OCI-LY3 (cell line): ENCODE measurements around the gene SLC16A7.

Source experiments
- H2AFZ ChIP-seq: fragments of 200-600, 300-600 bp; shearing (Covaris generic); 2 replicates; pipeline ENCODE4 v1.6.0; 2014; ENCODE audit warnings: antibody characterized with exemption, low read depth, low read length
- H3K27ac ChIP-seq: fragments of 200-600, 300-600 bp; sonication (generic); 2 replicates; pipeline ENCODE4 v1.5.1; 2014; ENCODE audit warnings: mild to moderate bottlenecking, low read length, moderate library complexity, mixed read lengths
- H3K27me3 ChIP-seq: fragments of 200-600, 300-600 bp; sonication (generic); 2 replicates; pipeline ENCODE4 v1.6.1; 2014; ENCODE audit warnings: low read depth, low read length, mixed read lengths
- H3K36me3 ChIP-seq: fragments of 200-600, 300-600 bp; sonication (generic); replicated peaks from 2 replicates; pipeline ENCODE3; 2014; ENCODE audit warnings: low read depth, low read length, mixed read lengths
- H3K4me1 ChIP-seq: fragments of 300-600, 200-600 bp; sonication (generic); 2 replicates; pipeline ENCODE4 v1.6.1; 2014; ENCODE audit warnings: low read length, mixed read lengths
- H3K4me2 ChIP-seq: fragments of 200-600, 300-600 bp; sonication (generic); 2 replicates; pipeline ENCODE4 v1.6.1; 2014; ENCODE audit warnings: low read length, mixed read lengths
- H3K4me3 ChIP-seq: fragments of 300-600, 200-600 bp; sonication (generic); 2 replicates; pipeline ENCODE4 v1.5.1; 2014; ENCODE audit warnings: antibody characterized with exemption, mild to moderate bottlenecking, low read length, moderate library complexity
- H3K79me2 ChIP-seq: fragments of 300-600, 200-600 bp; shearing (Covaris generic); 2 replicates; pipeline ENCODE4 v1.6.1; 2014; ENCODE audit warnings: mild to moderate bottlenecking, low read length, mixed read lengths
- H3K9ac ChIP-seq: fragments of 300-600, 200-600 bp; shearing (Covaris generic); 2 replicates; pipeline ENCODE4 v1.6.0; 2014; ENCODE audit warnings: mild to moderate bottlenecking, low read length, moderate library complexity
- H3K9me3 ChIP-seq: fragments of 200-600, 300-600 bp; shearing (Covaris generic); 2 replicates; pipeline ENCODE4 v1.6.1; 2014; ENCODE audit warnings: low read length, mixed read lengths; ENCODE audit not compliant: insufficient read depth
- H4K20me1 ChIP-seq: fragments of 200-600, 300-600 bp; sonication (generic); 2 replicates; pipeline ENCODE4 v1.6.1; 2016; ENCODE audit warnings: low read length, mixed read lengths; ENCODE audit not compliant: insufficient read depth
- EZH2phosphoT487 ChIP-seq: fragments of 200-600 bp; shearing (Covaris generic); IDR thresholded peaks from 2 replicates; pipeline ENCODE4 v1.6.1; 2018; ENCODE audit warnings: antibody characterized with exemption, mixed run types, low read depth
- TF ChIP-seq, protein P1 (sequence below): fragments of 200-600, 300-600 bp; sonication (generic); IDR thresholded peaks from 2 replicates; pipeline ENCODE4 v1.5.1; 2014; ENCODE audit warnings: antibody characterized with exemption, low read length, low read depth

Gene SLC16A7

GRCh38 chr12:59723520-59723919, 127.7 kb downstream of the SLC16A7 start:
- TF ChIP-seq, protein P1, sequence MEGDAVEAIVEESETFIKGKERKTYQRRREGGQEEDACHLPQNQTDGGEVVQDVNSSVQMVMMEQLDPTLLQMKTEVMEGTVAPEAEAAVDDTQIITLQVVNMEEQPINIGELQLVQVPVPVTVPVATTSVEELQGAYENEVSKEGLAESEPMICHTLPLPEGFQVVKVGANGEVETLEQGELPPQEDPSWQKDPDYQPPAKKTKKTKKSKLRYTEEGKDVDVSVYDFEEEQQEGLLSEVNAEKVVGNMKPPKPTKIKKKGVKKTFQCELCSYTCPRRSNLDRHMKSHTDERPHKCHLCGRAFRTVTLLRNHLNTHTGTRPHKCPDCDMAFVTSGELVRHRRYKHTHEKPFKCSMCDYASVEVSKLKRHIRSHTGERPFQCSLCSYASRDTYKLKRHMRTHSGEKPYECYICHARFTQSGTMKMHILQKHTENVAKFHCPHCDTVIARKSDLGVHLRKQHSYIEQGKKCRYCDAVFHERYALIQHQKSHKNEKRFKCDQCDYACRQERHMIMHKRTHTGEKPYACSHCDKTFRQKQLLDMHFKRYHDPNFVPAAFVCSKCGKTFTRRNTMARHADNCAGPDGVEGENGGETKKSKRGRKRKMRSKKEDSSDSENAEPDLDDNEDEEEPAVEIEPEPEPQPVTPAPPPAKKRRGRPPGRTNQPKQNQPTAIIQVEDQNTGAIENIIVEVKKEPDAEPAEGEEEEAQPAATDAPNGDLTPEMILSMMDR = no peak
- no peak for TF ChIP-seq EZH2phosphoT487
- no peaks in the 10 kb centered on the region for H3K4me1 ChIP-seq
- no peak overlapping the region for H3K27ac ChIP-seq
- no peak overlapping the region for H3K4me3 ChIP-seq
- no peaks in the 10 kb centered on the region for H3K9me3 ChIP-seq
- no peaks in the 10 kb centered on the region for H4K20me1 ChIP-seq
- H2AFZ ChIP-seq = no peak overlapping the region
- H3K36me3 ChIP-seq = no peaks in the 10 kb centered on the region
- H3K9ac ChIP-seq = no peak overlapping the region
- H3K79me2 ChIP-seq = no peaks in the 10 kb centered on the region
- no peaks in the 10 kb centered on the region for H3K27me3 ChIP-seq
- H3K4me2 ChIP-seq = no peak overlapping the region

DNA sequence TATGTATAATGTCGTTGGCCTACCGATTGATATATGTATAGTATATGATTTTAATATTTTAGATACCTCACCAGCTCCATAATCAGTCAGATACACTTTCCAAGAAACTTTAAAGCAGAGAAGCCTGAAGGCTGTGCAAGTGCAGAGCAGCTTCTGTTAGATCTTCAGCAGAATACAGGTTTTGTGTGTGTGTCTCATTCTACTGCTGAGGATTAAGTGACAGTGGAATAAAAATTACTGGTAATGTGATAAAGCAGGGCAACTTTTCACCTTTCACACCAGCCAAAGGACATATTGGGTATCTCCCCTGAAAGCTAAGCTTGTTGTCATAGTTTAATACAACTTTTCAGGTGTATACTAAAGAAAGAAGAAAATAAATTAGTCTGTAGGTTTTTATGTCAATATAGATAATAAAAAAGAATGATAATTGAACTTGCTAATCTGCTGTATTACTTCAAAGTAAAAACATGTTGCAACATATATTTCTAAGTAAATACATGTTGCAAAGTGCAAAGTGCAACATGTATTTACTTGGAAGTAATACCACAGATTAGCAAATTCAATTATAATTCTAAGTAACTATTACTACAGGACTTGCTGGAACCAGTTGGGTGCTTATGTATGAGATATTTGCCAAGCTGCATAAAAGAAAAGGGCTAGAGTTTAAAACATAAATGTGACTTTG, 128.3 kb downstream of the SLC16A7 start:
- no peak overlapping the region for H3K4me3 ChIP-seq

GRCh38 chr12:59733200-59733599, 137.4 kb downstream of the SLC16A7 start:
- H2AFZ ChIP-seq = no peak overlapping the region
- H3K4me1 ChIP-seq = no peaks in the 10 kb centered on the region
- no peaks in the 10 kb centered on the region for H3K9me3 ChIP-seq
- H3K79me2 ChIP-seq = no peaks in the 10 kb centered on the region
- no peak overlapping the region for H3K4me3 ChIP-seq
- no peak overlapping the region for H3K27ac ChIP-seq
- TF ChIP-seq, protein P1 = no peak
- TF ChIP-seq EZH2phosphoT487 = no peak
- H3K36me3 ChIP-seq = no peaks in the 10 kb centered on the region
- H4K20me1 ChIP-seq = no peaks in the 10 kb centered on the region
- H3K27me3 ChIP-seq = no peaks in the 10 kb centered on the region
- no peak overlapping the region for H3K9ac ChIP-seq
- H3K4me2 ChIP-seq = no peak overlapping the region

More for the DNA sequence above, 128.3 kb downstream of the SLC16A7 start:
- Histone ChIP-seq H3K27ac (no peak overlapping the region), H3K36me3 (no peaks in the 10 kb centered on the region), H2AFZ (no peak overlapping the region), H3K79me2 (no peaks in the 10 kb centered on the region), H3K27me3 (no peaks in the 10 kb centered on the region), H3K9me3 (no peaks in the 10 kb centered on the region), H3K4me2 (no peak overlapping the region), H3K4me1 (no peaks in the 10 kb centered on the region), H4K20me1 (no peaks in the 10 kb centered on the region), H3K9ac (no peak overlapping the region)
- no peak for TF ChIP-seq EZH2phosphoT487
- TF ChIP-seq, protein P1 = no peak

GRCh38 chr12:59734371-59734770, 138.5 kb downstream of the SLC16A7 start:
- Histone ChIP-seq H2AFZ (no peak overlapping the region), H3K27me3 (no peaks in the 10 kb centered on the region), H3K9ac (no peak overlapping the region), H3K79me2 (no peaks in the 10 kb centered on the region), H3K4me2 (no peak overlapping the region), H3K4me3 (no peak overlapping the region), H3K9me3 (no peaks in the 10 kb centered on the region), H3K27ac (no peak overlapping the region), H3K36me3 (no peaks in the 10 kb centered on the region), H4K20me1 (no peaks in the 10 kb centered on the region), H3K4me1 (no peaks in the 10 kb centered on the region)
- TF ChIP-seq EZH2phosphoT487 = no peak
- TF ChIP-seq, protein P1 = no peak
